Activated CD8-positive, alpha-beta T cell treated with anti-CD3 and anti-CD28 coated beads for 36 hours (primary cell): Measurements from ENCODE around the gene MYOC. TPM values are rescaled to one million over a fixed set of nuclear protein-coding genes. Genes with fewer than 3 reads are reported as not detected.
"Not testable (repeated sequence)": the region's sequence is repeated elsewhere in the genome, so short reads cannot be mapped to it uniquely, and the experiment has no call there.

Experiments used
- ATAC-seq: fragments of 200-7000 bp; cut with Tn5 transposase; one replicate; pipeline ENCODE4 v1.10.0; 2021; ENCODE audit warnings: mild to moderate bottlenecking, moderate library complexity
- CTCF ChIA-PET: fragments of 350-600 bp; sonication (Branson Sonifier 250); formaldehyde crosslinking; loops from one replicate; lab custom pipeline; 2021; ENCODE audit warnings: antibody characterized with exemption; lab: Charles Lee
- POLR2A ChIA-PET: fragments of 350-600 bp; sonication (Branson Sonifier 250); formaldehyde crosslinking; loops from one replicate; lab custom pipeline; 2021; ENCODE audit warnings: antibody characterized with exemption; lab: Charles Lee
- DNase-seq: peaks from one replicate; pipeline ENCODE4 v3.0.0-alpha.2; 2020
- H3K27ac Mint-ChIP-seq: one replicate; pipeline ENCODE4 v1.8.0; 2021; ENCODE audit warnings: mild to moderate bottlenecking, mixed read lengths
- H3K27me3 Mint-ChIP-seq: one replicate; pipeline ENCODE4 v1.8.0; 2021; ENCODE audit warnings: mixed read lengths
- H3K36me3 Mint-ChIP-seq: one replicate; pipeline ENCODE4 v1.8.0; 2021; ENCODE audit warnings: low read depth, mixed read lengths
- H3K4me1 Mint-ChIP-seq: one replicate; pipeline ENCODE4 v1.8.0; 2021; ENCODE audit warnings: low read depth, mixed read lengths
- H3K4me3 Mint-ChIP-seq: one replicate; pipeline ENCODE4 v1.8.0; 2021; ENCODE audit warnings: mild to moderate bottlenecking, moderate library complexity, mixed read lengths
- H3K9me3 Mint-ChIP-seq: one replicate; pipeline ENCODE4 v1.8.0; 2021; ENCODE audit warnings: mixed read lengths
- intact Hi-C: fragments of 100-400 bp; cut with micrococcal nuclease; formaldehyde crosslinking; loops from one replicate; pipeline ENCODE4 v1.10.0; 2022
- total RNA-seq, 2 experiments: library from RNA; stranded (reverse); gene quantifications; one replicate each; pipeline ENCODE4 v1.2.3, GENCODE V29; 2021
- TF ChIP-seq, protein P1 (sequence below): fragments of 200-600 bp; IDR thresholded peaks from one replicate; pipeline ENCODE4 v1.8.0; 2022; ENCODE audit warnings: antibody characterized with exemption, mild to moderate bottlenecking

MYOC gene
- total RNA-seq, result not detected

- ATAC-seq (no peak), DNase-seq (no peak)
- intact Hi-C loops, result loop anchor here (10.0 kb wide), 1 partner anchor 62 kb away; no protein-coding TSS in a partner anchor
- ChIA-PET POLR2A (no interaction called here), CTCF (no interaction called here)
- peaks cover 11% of the 10 kb centered on the region for H3K27me3 Mint-ChIP-seq
- H3K27ac Mint-ChIP-seq, result no peak within 1 kb of the TSS
- peaks cover 9% of the 10 kb centered on the region for H3K4me1 Mint-ChIP-seq
- H3K4me3 Mint-ChIP-seq, result no peak within 1 kb of the TSS
- TF ChIP-seq, protein P1, sequence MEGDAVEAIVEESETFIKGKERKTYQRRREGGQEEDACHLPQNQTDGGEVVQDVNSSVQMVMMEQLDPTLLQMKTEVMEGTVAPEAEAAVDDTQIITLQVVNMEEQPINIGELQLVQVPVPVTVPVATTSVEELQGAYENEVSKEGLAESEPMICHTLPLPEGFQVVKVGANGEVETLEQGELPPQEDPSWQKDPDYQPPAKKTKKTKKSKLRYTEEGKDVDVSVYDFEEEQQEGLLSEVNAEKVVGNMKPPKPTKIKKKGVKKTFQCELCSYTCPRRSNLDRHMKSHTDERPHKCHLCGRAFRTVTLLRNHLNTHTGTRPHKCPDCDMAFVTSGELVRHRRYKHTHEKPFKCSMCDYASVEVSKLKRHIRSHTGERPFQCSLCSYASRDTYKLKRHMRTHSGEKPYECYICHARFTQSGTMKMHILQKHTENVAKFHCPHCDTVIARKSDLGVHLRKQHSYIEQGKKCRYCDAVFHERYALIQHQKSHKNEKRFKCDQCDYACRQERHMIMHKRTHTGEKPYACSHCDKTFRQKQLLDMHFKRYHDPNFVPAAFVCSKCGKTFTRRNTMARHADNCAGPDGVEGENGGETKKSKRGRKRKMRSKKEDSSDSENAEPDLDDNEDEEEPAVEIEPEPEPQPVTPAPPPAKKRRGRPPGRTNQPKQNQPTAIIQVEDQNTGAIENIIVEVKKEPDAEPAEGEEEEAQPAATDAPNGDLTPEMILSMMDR, result no peak
- no peaks in the 10 kb centered on the region for H3K9me3 Mint-ChIP-seq
- H3K36me3 Mint-ChIP-seq, result no peaks in the 10 kb centered on the region
Measured at GRCh38 chr1:171652234-171652822, at the start of gene MYOC. Gene MYOC (minus strand): TSS chr1:171652688. CDS start chr1:171652611, 77 bp downstream.

- Mint-ChIP-seq H3K36me3 (peaks cover 15% of the 10 kb centered on the region), H3K4me3 (no peak overlapping the region), H3K27me3 (no peaks in the 10 kb centered on the region), H3K9me3 (peaks cover 8% of the 10 kb centered on the region), H3K27ac (no peak overlapping the region), H3K4me1 (no peaks in the 10 kb centered on the region)
- POLR2A ChIA-PET, result no interaction called here
- DNase-seq (no peak), ATAC-seq (no peak)
- CTCF ChIA-PET, result interaction anchor here (0.7 to 1.6 kb wide), 4 partner anchors 10 to 55 kb away, joined by 3 to 5 read pairs (median 3); no protein-coding TSS in a partner anchor
- intact Hi-C loops, result no loop called here
- TF ChIP-seq, protein P1, result no peak
Measured at GRCh38 chr1:171699531-171699930, 47.0 kb upstream of the MYOC start.

DNA sequence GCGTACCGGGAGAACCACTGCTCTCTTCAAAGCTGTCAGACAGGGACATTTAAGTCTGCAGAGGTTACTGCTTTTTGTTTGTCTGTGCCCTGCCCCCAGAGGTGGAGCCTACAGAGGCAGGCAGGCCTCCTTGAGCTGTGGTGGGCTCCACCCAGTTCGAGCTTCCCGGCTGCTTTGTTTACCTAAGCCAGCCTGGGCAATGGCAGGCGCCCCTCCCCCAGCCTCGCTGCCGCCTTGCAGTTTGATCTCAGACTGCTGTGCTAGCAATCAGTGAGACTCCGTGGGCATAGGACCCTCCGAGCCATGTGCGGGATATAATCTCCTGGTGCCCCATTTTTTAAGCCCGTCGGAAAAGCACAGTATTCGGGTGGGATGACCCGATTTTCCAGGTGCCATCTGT, 43.3 kb upstream of the MYOC start:
- H3K4me3 Mint-ChIP-seq, ATAC-seq, DNase-seq, intact Hi-C loops, H3K27me3 Mint-ChIP-seq, POLR2A ChIA-PET, H3K36me3 Mint-ChIP-seq, CTCF ChIA-PET, H3K27ac Mint-ChIP-seq, H3K4me1 Mint-ChIP-seq: not testable (repeated sequence)
- peaks cover 12% of the 10 kb centered on the region for H3K9me3 Mint-ChIP-seq

GRCh38 chr1:171693541-171693940, 41.1 kb upstream of the MYOC start:
- H3K9me3 Mint-ChIP-seq, result peaks cover 12% of the 10 kb centered on the region
- H3K27ac Mint-ChIP-seq, ATAC-seq, intact Hi-C loops, H3K4me1 Mint-ChIP-seq, H3K27me3 Mint-ChIP-seq, POLR2A ChIA-PET, H3K4me3 Mint-ChIP-seq, DNase-seq, H3K36me3 Mint-ChIP-seq, CTCF ChIA-PET: not testable (repeated sequence)

GRCh38 chr1:171683870-171684269, 31.4 kb upstream of the MYOC start:
- intact Hi-C loops, result no loop called here
- TF ChIP-seq, protein P1, result no peak
- H3K4me3 Mint-ChIP-seq, result no peak overlapping the region
- no peaks in the 10 kb centered on the region for H3K4me1 Mint-ChIP-seq
- peaks cover 5% of the 10 kb centered on the region for H3K9me3 Mint-ChIP-seq
- CTCF ChIA-PET, result no interaction called here
- DNase-seq (no peak), ATAC-seq (no peak)
- no peak overlapping the region for H3K27ac Mint-ChIP-seq
- H3K36me3 Mint-ChIP-seq, result no peaks in the 10 kb centered on the region
- H3K27me3 Mint-ChIP-seq, result no peaks in the 10 kb centered on the region
- POLR2A ChIA-PET, result no interaction called here

DNA sequence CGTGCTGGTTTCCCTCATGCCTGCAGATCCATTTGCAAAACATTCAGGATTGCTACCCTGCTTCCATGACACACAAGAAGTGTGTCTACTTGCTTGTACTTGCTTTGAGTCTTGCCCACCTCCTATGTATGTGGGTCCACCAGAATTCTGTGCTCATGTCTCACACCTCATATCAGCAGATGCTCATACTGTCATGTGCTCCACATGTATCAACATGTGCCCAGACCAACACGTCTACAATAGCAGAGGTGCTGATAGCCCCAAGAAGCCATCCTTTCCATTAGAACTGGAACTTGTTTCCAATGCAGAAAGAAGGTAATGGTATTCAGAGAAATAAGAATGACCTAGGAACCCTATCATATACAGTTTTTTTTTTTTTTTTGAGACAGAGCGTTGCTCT, 27.9 kb upstream of the MYOC start:
- Mint-ChIP-seq H3K4me1 (no peaks in the 10 kb centered on the region), H3K27me3 (peaks cover 1% of the 10 kb centered on the region), H3K9me3 (no peaks in the 10 kb centered on the region), H3K4me3 (no peak overlapping the region), H3K27ac (no peak overlapping the region), H3K36me3 (no peaks in the 10 kb centered on the region)
- ChIA-PET POLR2A (no interaction called here), CTCF (no interaction called here)
- TF ChIP-seq, protein P1, result no peak
- intact Hi-C loops, result no loop called here
- ATAC-seq (no peak), DNase-seq (no peak)
